H9 (cell line): ENCODE measurements around the gene CLEC16A. TPM values are rescaled to one million over a fixed set of nuclear protein-coding genes. Genes with fewer than 3 reads are reported as not detected.

Experiments
- DNase-seq: peaks from one replicate; pipeline ENCODE4 v3.0.0-alpha.2; 2017
- H2AFZ ChIP-seq: one replicate; pipeline ENCODE4 v1.6.1; 2013; ENCODE audit warnings: mild to moderate bottlenecking, low read length, control low read depth, moderate library complexity
- H2AK5ac ChIP-seq: 2 replicates; pipeline ENCODE4 v1.6.1; 2013; ENCODE audit warnings: low read length, control low read depth, mixed read lengths; ENCODE audit not compliant: insufficient read length
- H2BK120ac ChIP-seq: one replicate; pipeline ENCODE4 v1.6.1; 2013; ENCODE audit warnings: low read depth, mild to moderate bottlenecking, low read length, control low read depth, inconsistent platforms; ENCODE audit not compliant: poor library complexity, severe bottlenecking
- H2BK12ac ChIP-seq: 2 replicates; pipeline ENCODE4 v1.6.1; 2013; ENCODE audit warnings: low read length, control low read depth, mixed read lengths, low read depth; ENCODE audit not compliant: insufficient read length
- H2BK15ac ChIP-seq: 2 replicates; pipeline ENCODE4 v1.6.1; 2013; ENCODE audit warnings: low read depth, low read length, control low read depth
- H2BK20ac ChIP-seq: one replicate; pipeline ENCODE4 v1.6.1; 2013; ENCODE audit warnings: low read depth, mild to moderate bottlenecking, low read length, control low read depth, inconsistent platforms; ENCODE audit not compliant: poor library complexity, severe bottlenecking
- H2BK5ac ChIP-seq: 2 replicates; pipeline ENCODE4 v1.6.1; 2013; ENCODE audit warnings: low read length, control low read depth, mixed read lengths; ENCODE audit not compliant: insufficient read length
- H3K14ac ChIP-seq: 2 replicates; pipeline ENCODE4 v1.6.1; 2013; ENCODE audit warnings: low read length, control low read depth; ENCODE audit not compliant: insufficient read depth
- H3K18ac ChIP-seq: 2 replicates; pipeline ENCODE4 v1.6.1; 2013; ENCODE audit warnings: low read depth, mild to moderate bottlenecking, mixed read lengths, low read length, control low read depth; ENCODE audit not compliant: insufficient read length
- H3K23ac ChIP-seq: 2 replicates; pipeline ENCODE4 v1.6.1; 2013; ENCODE audit warnings: low read length, control low read depth, mixed read lengths, low read depth; ENCODE audit not compliant: insufficient read length
- H3K23me2 ChIP-seq: 2 replicates; pipeline ENCODE4 v1.6.1; 2013; ENCODE audit warnings: low read depth, mild to moderate bottlenecking, mixed read lengths, low read length, control low read depth; ENCODE audit not compliant: insufficient read length, poor library complexity, severe bottlenecking
- H3K27ac ChIP-seq: 2 replicates; pipeline ENCODE4 v1.5.1; 2013; ENCODE audit warnings: low read length, control low read depth, mixed read lengths, low read depth; ENCODE audit not compliant: insufficient read length
- H3K27me3 ChIP-seq: 2 replicates; pipeline ENCODE4 v1.6.1; 2013; ENCODE audit warnings: low read length, control low read depth, inconsistent platforms; ENCODE audit not compliant: insufficient read depth
- H3K4ac ChIP-seq: 2 replicates; pipeline ENCODE4 v1.6.1; 2013; ENCODE audit warnings: low read depth, mild to moderate bottlenecking, control low read depth, inconsistent platforms, low read length, moderate library complexity
- H3K4me1 ChIP-seq: 2 replicates; pipeline ENCODE4 v1.6.1; 2013; ENCODE audit warnings: low read length, control low read depth, inconsistent platforms; ENCODE audit not compliant: insufficient read depth
- H3K4me2 ChIP-seq: 2 replicates; pipeline ENCODE4 v1.6.1; 2013; ENCODE audit warnings: low read length, control low read depth, mixed read lengths; ENCODE audit not compliant: insufficient read length, insufficient read depth
- H3K56ac ChIP-seq: 2 replicates; pipeline ENCODE4 v1.6.1; 2013; ENCODE audit warnings: low read depth, mild to moderate bottlenecking, mixed read lengths, low read length, control low read depth; ENCODE audit not compliant: insufficient read length
- H3K79me1 ChIP-seq: 2 replicates; pipeline ENCODE4 v1.6.1; 2013; ENCODE audit warnings: low read depth, mild to moderate bottlenecking, moderate library complexity, low read length, control low read depth, inconsistent platforms; ENCODE audit not compliant: insufficient read depth, poor library complexity, severe bottlenecking
- H3K79me2 ChIP-seq: 2 replicates; pipeline ENCODE4 v1.6.1; 2013; ENCODE audit warnings: low read length, control low read depth, inconsistent platforms; ENCODE audit not compliant: insufficient read depth
- H3K9ac ChIP-seq: 2 replicates; pipeline ENCODE4 v1.6.1; 2013; ENCODE audit warnings: low read length, control low read depth, mixed read lengths; ENCODE audit not compliant: insufficient read length; ENCODE audit errors: extremely low read depth
- H3K9me3 ChIP-seq: one replicate; pipeline ENCODE4 v1.6.1; 2013; ENCODE audit warnings: low read depth, low read length, inconsistent platforms; ENCODE audit not compliant: control insufficient read depth
- H3T11ph ChIP-seq: one replicate; pipeline ENCODE4 v1.6.1; 2013; ENCODE audit warnings: mild to moderate bottlenecking, low read length, control low read depth, inconsistent platforms
- H4K20me1 ChIP-seq: one replicate; pipeline ENCODE4 v1.6.1; 2013; ENCODE audit not compliant: control insufficient read depth, insufficient read length, insufficient read depth
- H4K5ac ChIP-seq: 2 replicates; pipeline ENCODE4 v1.6.1; 2013; ENCODE audit warnings: low read depth, mild to moderate bottlenecking, mixed read lengths, low read length, control low read depth; ENCODE audit not compliant: insufficient read length
- H4K8ac ChIP-seq: replicated peaks from 2 replicates; pipeline ENCODE4 v1.6.1; 2013; ENCODE audit warnings: low read length, control low read depth, mixed read lengths, low read depth; ENCODE audit not compliant: insufficient read length
- H4K91ac ChIP-seq: 2 replicates; pipeline ENCODE4 v1.6.1; 2013; ENCODE audit warnings: low read depth, mild to moderate bottlenecking, moderate library complexity, mixed read lengths, low read length, control low read depth; ENCODE audit not compliant: insufficient read length
- H3K27ac Mint-ChIP-seq, 3 experiments: 2 replicates in 2 of 3; 3 replicates in 1 of 3; pipeline ENCODE4 v1.8.0; 2020 to 2021; ENCODE audit warnings: mixed read lengths in 3 of 3, mild to moderate bottlenecking in 1 of 3, moderate library complexity in 1 of 3
- H3K27me3 Mint-ChIP-seq: 2 replicates; pipeline ENCODE4 v1.8.0; 2021; ENCODE audit warnings: low read depth, mild to moderate bottlenecking, moderate library complexity, mixed read lengths
- H3K36me3 Mint-ChIP-seq, 3 experiments: 2 replicates in 2 of 3; 3 replicates in 1 of 3; pipeline ENCODE4 v1.8.0; 2020 to 2021; ENCODE audit warnings: low read depth in 3 of 3, mixed read lengths in 3 of 3; ENCODE audit not compliant: insufficient read depth in 1 of 3
- H3K4me1 Mint-ChIP-seq, 2 experiments: 2 replicates each; pipeline ENCODE4 v1.8.0; 2020; ENCODE audit warnings: mixed read lengths in 2 of 2
- H3K4me3 Mint-ChIP-seq, 2 experiments: 2 replicates in 1 of 2; 3 replicates in 1 of 2; pipeline ENCODE4 v1.8.0; 2020 to 2021; ENCODE audit warnings: mild to moderate bottlenecking in 2 of 2, mixed read lengths in 2 of 2, moderate library complexity in 1 of 2
- H3K9me3 Mint-ChIP-seq, 2 experiments: 2 replicates in 1 of 2; 3 replicates in 1 of 2; pipeline ENCODE4 v1.8.0; 2020; ENCODE audit warnings: mild to moderate bottlenecking in 2 of 2, mixed read lengths in 2 of 2, moderate library complexity in 1 of 2
- WGBS: extraction: QIAGEN DNeasy Blood & Tissue Kit; methylation state at CpG from one replicate; pipeline ENCODE4 v1.1.7; 2013; ENCODE audit warnings: missing lambda C conversion rate, low lambda C conversion rate, mixed read lengths; ENCODE audit not compliant: insufficient read length; ENCODE audit errors: extremely low coverage; 5-methylcytosine and 5-hydroxymethylcytosine counted together
- total RNA-seq: library from RNA; stranded (reverse); gene quantifications from 2 replicates; pipeline ENCODE4 v1.2.1, GENCODE V29; 2021
- TF ChIP-seq, protein P1 (sequence below): fragments of 200-600 bp; sonication (generic); conservative IDR thresholded peaks from 3 replicates; pipeline ENCODE4 v1.8.0; 2021; ENCODE audit warnings: antibody characterized with exemption, mild to moderate bottlenecking

Gene CLEC16A
- total RNA-seq, 1 experiment from 2014 or later: 15.2 TPM

GRCh38 chr16:10968498-10968897, 24.1 kb downstream of the CLEC16A start:
- H3K14ac ChIP-seq: no peak overlapping the region
- no peaks in the 10 kb centered on the region for H4K20me1 ChIP-seq
- Mint-ChIP-seq H3K4me3 (no peak overlapping the region), H3K4me1 (peaks cover 7 to 10% of the 10 kb centered on the region in 2 experiments), H3K9me3 (no peaks in the 10 kb centered on the region), H3K36me3 (peaks cover 0 to 17% (median 15%) of the 10 kb centered on the region in 3 experiments; a peak in 4 of 7 replicates), H3K27ac (no peak overlapping the region; a peak in 1 of 7 replicates), H3K27me3 (no peaks in the 10 kb centered on the region; the same call in 1 of the 2 replicates)
- no peak overlapping the region for H3K4ac ChIP-seq
- no peak overlapping the region for H3K56ac ChIP-seq
- H4K5ac ChIP-seq: no peak overlapping the region
- H3K23me2 ChIP-seq: no peaks in the 10 kb centered on the region
- H3K9me3 ChIP-seq: no peaks in the 10 kb centered on the region
- H2BK20ac ChIP-seq: no peak overlapping the region
- H3K79me1 ChIP-seq: no peaks in the 10 kb centered on the region
- H3T11ph ChIP-seq: no peak overlapping the region
- DNase-seq: no peak
- H3K27me3 ChIP-seq: no peaks in the 10 kb centered on the region
- TF ChIP-seq, protein P1, sequence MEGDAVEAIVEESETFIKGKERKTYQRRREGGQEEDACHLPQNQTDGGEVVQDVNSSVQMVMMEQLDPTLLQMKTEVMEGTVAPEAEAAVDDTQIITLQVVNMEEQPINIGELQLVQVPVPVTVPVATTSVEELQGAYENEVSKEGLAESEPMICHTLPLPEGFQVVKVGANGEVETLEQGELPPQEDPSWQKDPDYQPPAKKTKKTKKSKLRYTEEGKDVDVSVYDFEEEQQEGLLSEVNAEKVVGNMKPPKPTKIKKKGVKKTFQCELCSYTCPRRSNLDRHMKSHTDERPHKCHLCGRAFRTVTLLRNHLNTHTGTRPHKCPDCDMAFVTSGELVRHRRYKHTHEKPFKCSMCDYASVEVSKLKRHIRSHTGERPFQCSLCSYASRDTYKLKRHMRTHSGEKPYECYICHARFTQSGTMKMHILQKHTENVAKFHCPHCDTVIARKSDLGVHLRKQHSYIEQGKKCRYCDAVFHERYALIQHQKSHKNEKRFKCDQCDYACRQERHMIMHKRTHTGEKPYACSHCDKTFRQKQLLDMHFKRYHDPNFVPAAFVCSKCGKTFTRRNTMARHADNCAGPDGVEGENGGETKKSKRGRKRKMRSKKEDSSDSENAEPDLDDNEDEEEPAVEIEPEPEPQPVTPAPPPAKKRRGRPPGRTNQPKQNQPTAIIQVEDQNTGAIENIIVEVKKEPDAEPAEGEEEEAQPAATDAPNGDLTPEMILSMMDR: no peak
- H3K18ac ChIP-seq: no peak overlapping the region
- H3K4me1 ChIP-seq: no peaks in the 10 kb centered on the region
- no peak overlapping the region for H2BK120ac ChIP-seq
- H3K4me2 ChIP-seq: no peak overlapping the region
- no peak overlapping the region for H2BK12ac ChIP-seq
- no peak overlapping the region for H2BK5ac ChIP-seq
- H3K9ac ChIP-seq: no peak overlapping the region
- H3K79me2 ChIP-seq: no peaks in the 10 kb centered on the region
- H2AFZ ChIP-seq: no peak overlapping the region
- no peak overlapping the region for H4K8ac ChIP-seq
- H2BK15ac ChIP-seq: no peak overlapping the region
- WGBS: no CpG with 5 or more reads among the region's 3 CpGs
- no peak overlapping the region for H4K91ac ChIP-seq
- H3K27ac ChIP-seq: no peak overlapping the region
- no peak overlapping the region for H2AK5ac ChIP-seq
- H3K23ac ChIP-seq: no peak overlapping the region
